LNCaP clone FGC (cell line): ENCODE results near the gene SMOC2.

ENCODE experiments used
- DNase-seq: peaks from one replicate; pipeline ENCODE4 v3.0.0-alpha.2; 2011; ENCODE audit warnings: low read depth
- H3K4me3 ChIP-seq: 2 replicates; pipeline ENCODE4 v1.5.1; 2011; ENCODE audit warnings: mild to moderate bottlenecking, low read depth, low read length, control low read depth
- CTCF ChIP-seq: IDR thresholded peaks from 2 replicates; pipeline ENCODE4 v1.5.1; 2012; ENCODE audit warnings: mild to moderate bottlenecking; ENCODE audit not compliant: control insufficient read depth, insufficient read depth; ENCODE audit errors: extremely low read depth

The SMOC2 gene

GRCh38 chr6:168464546-168464945 is 23.6 kb downstream of the SMOC2 start:
- DNase-seq, result no peak
- H3K4me3 ChIP-seq, result no peak overlapping the region
- no peak for TF ChIP-seq CTCF

GRCh38 chr6:168468045-168468444 is 27.1 kb downstream of the SMOC2 start:
- no peak for TF ChIP-seq CTCF
- DNase-seq, result no peak
- H3K4me3 ChIP-seq, result no peak overlapping the region

DNA sequence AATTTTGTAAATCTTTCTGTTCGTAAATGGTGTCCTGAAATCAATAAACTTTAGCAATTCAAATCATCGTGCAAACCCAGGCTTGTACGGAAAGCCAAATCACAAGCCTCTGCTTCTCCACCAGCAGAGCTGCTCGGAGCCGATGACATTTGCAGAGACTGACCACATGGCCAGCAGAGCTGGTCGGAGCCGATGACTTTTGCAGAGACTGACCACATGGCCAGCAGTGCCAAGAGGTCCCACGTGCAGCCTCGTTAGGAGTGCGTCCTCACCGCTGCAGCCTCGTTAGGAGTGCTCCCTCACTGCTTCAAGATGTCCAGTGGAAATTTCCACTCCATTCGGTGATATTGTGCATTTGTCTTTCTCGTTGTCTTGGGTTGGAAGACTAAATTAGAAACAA is 28.5 kb downstream of the SMOC2 start:
- no peak overlapping the region for H3K4me3 ChIP-seq
- no peak for TF ChIP-seq CTCF
- DNase-seq, result no peak

DNA sequence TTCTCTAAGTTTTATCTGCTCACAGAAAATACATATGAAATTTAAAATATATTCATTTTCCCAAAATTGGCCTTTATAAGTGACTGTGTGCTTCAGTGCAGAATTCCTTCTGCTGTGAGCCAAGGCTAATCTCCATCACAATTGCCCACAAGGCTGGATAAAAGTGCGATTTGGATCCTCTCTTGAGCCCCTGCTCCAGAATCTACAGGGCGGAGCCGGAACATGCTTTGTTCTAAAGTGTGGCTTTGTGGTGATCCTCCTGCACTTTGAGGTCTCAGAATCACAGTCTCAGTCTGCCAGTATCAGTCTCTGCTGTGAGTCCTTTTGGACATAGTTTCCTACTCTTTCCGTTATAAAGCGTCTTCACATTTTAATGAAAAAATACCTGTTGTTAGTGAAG is 28.9 kb downstream of the SMOC2 start:
- H3K4me3 ChIP-seq, result no peak overlapping the region
- no peak for DNase-seq
- TF ChIP-seq CTCF, result no peak

DNA sequence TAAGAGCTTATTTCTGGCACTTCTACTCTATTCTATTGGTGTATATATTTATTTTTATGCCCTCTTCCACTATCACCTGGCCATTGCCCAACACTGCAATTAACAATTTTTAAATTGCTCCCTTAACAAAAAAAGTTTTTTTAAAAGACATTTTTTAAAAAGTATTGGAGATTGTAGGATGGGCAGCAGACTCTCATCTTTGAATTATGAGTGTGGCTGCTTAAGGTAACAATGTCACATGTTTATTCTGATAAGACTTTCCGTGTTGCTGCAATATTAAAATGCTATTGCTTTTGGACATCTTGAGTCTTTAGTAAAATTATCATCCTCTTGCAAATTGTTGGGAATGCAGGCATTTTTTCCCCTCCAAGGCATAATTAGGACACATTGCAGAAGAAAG is 31.4 kb downstream of the SMOC2 start:
- DNase-seq, result no peak
- H3K4me3 ChIP-seq, result no peak overlapping the region
- no peak for TF ChIP-seq CTCF

- H3K4me3 ChIP-seq, result no peak overlapping the region
- TF ChIP-seq CTCF, result no peak
- DNase-seq, result no peak
These were observed 32.2 kb downstream of the SMOC2 start for GRCh38 chr6:168473197-168473596.

DNA sequence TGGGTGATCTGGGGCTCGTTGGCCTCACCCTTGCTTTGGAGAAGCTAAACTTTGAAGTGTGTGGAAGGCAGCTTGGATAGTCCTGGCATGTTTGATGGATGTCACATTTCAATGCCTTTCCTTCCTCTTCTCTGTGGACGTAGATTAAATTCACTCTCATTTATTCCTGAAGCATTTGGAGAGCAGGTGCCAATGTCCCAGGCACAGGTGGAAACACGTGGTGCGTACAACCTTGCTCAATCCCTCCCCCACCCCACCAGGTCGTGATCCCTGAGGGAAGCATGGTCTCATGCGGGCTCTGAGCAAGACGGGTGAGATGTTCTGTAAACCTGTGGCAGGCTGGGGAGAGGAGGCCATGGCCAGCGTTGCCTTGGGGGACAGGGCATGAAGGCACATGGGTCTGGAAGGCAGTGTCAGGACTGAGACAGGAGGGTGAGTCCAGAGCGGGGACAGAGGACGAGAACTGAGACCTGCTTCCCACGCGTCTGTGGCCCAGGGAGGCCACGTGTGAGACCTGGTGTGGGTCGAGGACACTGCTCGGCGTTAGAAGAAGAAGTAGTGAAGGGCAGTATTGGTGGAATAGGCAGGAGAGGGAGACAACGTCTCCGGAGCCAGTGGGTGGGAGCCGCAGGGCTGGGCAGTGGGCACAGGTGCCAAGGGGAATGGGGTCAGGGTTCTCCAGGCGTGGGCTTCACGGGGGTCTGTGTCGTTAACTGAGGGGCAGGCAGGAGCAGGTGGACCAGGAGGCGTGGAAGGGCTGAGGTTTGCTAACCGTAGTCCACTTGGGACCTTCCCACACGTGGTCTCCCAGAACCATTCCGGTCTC is 34.4 kb downstream of the SMOC2 start:
- TF ChIP-seq CTCF, result no peak
- no peak for DNase-seq
- no peak overlapping the region for H3K4me3 ChIP-seq
